ENCODE results near the gene AAK1.

DNA sequence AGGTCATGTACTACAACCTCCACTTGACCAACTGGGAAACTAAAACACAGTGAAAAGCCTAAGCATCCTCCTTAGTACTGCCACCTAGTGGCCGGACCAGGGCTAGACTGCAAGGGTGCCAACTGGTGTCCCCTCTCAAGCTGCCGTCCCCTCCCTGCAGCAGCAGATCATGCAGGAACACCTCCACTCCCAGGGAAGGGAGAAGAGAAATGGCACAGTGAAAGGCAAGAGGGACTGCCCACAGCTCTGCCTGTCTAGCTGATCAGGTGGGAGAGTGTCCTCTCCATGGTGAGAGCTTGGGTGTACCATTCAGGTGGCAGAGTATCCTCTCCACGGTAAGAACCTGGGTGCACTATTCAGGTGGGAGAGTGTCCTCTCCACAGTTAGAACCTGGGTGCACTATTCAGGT lies 78.1 kb downstream of the AAK1 start:
- TF ChIP-seq SMAD5 (IDR thresholded peaks at IDR 0.05; ENCODE audit: low read depth) (no peak), BACH1 (IDR thresholded peaks at IDR 0.05; ENCODE audit: borderline replicate concordance) (no peak), FOS (IDR thresholded peaks at IDR 0.05; ENCODE audit: borderline replicate concordance, extremely low read depth, insufficient read length) (no peak), MXI1 (IDR thresholded peaks at IDR 0.05; ENCODE audit: low read depth, low read length) (no peak), SP1 (IDR thresholded peaks at IDR 0.05; ENCODE audit: low read depth, low read length) (no peak), NR2C2 (IDR thresholded peaks at IDR 0.05; ENCODE audit: borderline replicate concordance, control insufficient read depth, insufficient read length, low read depth) (no peak), MTA3 (IDR thresholded peaks at IDR 0.05; ENCODE audit: borderline replicate concordance, low read length) (no peak)
- TF ChIP-seq, protein P1, sequence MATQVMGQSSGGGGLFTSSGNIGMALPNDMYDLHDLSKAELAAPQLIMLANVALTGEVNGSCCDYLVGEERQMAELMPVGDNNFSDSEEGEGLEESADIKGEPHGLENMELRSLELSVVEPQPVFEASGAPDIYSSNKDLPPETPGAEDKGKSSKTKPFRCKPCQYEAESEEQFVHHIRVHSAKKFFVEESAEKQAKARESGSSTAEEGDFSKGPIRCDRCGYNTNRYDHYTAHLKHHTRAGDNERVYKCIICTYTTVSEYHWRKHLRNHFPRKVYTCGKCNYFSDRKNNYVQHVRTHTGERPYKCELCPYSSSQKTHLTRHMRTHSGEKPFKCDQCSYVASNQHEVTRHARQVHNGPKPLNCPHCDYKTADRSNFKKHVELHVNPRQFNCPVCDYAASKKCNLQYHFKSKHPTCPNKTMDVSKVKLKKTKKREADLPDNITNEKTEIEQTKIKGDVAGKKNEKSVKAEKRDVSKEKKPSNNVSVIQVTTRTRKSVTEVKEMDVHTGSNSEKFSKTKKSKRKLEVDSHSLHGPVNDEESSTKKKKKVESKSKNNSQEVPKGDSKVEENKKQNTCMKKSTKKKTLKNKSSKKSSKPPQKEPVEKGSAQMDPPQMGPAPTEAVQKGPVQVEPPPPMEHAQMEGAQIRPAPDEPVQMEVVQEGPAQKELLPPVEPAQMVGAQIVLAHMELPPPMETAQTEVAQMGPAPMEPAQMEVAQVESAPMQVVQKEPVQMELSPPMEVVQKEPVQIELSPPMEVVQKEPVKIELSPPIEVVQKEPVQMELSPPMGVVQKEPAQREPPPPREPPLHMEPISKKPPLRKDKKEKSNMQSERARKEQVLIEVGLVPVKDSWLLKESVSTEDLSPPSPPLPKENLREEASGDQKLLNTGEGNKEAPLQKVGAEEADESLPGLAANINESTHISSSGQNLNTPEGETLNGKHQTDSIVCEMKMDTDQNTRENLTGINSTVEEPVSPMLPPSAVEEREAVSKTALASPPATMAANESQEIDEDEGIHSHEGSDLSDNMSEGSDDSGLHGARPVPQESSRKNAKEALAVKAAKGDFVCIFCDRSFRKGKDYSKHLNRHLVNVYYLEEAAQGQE (IDR thresholded peaks at IDR 0.05; ENCODE audit: low read depth, low read length): no peak
- TF ChIP-seq, protein P2, sequence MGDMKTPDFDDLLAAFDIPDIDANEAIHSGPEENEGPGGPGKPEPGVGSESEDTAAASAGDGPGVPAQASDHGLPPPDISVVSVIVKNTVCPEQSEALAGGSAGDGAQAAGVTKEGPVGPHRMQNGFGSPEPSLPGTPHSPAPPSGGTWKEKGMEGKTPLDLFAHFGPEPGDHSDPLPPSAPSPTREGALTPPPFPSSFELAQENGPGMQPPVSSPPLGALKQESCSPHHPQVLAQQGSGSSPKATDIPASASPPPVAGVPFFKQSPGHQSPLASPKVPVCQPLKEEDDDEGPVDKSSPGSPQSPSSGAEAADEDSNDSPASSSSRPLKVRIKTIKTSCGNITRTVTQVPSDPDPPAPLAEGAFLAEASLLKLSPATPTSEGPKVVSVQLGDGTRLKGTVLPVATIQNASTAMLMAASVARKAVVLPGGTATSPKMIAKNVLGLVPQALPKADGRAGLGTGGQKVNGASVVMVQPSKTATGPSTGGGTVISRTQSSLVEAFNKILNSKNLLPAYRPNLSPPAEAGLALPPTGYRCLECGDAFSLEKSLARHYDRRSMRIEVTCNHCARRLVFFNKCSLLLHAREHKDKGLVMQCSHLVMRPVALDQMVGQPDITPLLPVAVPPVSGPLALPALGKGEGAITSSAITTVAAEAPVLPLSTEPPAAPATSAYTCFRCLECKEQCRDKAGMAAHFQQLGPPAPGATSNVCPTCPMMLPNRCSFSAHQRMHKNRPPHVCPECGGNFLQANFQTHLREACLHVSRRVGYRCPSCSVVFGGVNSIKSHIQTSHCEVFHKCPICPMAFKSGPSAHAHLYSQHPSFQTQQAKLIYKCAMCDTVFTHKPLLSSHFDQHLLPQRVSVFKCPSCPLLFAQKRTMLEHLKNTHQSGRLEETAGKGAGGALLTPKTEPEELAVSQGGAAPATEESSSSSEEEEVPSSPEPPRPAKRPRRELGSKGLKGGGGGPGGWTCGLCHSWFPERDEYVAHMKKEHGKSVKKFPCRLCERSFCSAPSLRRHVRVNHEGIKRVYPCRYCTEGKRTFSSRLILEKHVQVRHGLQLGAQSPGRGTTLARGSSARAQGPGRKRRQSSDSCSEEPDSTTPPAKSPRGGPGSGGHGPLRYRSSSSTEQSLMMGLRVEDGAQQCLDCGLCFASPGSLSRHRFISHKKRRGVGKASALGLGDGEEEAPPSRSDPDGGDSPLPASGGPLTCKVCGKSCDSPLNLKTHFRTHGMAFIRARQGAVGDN (IDR thresholded peaks at IDR 0.05): no peak
- TF ChIP-seq, protein P3, sequence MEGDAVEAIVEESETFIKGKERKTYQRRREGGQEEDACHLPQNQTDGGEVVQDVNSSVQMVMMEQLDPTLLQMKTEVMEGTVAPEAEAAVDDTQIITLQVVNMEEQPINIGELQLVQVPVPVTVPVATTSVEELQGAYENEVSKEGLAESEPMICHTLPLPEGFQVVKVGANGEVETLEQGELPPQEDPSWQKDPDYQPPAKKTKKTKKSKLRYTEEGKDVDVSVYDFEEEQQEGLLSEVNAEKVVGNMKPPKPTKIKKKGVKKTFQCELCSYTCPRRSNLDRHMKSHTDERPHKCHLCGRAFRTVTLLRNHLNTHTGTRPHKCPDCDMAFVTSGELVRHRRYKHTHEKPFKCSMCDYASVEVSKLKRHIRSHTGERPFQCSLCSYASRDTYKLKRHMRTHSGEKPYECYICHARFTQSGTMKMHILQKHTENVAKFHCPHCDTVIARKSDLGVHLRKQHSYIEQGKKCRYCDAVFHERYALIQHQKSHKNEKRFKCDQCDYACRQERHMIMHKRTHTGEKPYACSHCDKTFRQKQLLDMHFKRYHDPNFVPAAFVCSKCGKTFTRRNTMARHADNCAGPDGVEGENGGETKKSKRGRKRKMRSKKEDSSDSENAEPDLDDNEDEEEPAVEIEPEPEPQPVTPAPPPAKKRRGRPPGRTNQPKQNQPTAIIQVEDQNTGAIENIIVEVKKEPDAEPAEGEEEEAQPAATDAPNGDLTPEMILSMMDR (IDR thresholded peaks at IDR 0.05 in 2 of 3, conservative IDR thresholded peaks at IDR 0.05 in 1 of 3; ENCODE audit: control insufficient read depth in 2 of 3, extremely low read depth in 1 of 3, insufficient read depth in 1 of 3, low read depth in 3 of 3, low read length in 3 of 3): peak; percentile 83 to 97 (median 89)
- TF ChIP-seq, protein P4, sequence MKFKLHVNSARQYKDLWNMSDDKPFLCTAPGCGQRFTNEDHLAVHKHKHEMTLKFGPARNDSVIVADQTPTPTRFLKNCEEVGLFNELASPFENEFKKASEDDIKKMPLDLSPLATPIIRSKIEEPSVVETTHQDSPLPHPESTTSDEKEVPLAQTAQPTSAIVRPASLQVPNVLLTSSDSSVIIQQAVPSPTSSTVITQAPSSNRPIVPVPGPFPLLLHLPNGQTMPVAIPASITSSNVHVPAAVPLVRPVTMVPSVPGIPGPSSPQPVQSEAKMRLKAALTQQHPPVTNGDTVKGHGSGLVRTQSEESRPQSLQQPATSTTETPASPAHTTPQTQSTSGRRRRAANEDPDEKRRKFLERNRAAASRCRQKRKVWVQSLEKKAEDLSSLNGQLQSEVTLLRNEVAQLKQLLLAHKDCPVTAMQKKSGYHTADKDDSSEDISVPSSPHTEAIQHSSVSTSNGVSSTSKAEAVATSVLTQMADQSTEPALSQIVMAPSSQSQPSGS (IDR thresholded peaks at IDR 0.05; ENCODE audit: low read length): no peak
- TF ChIP-seq, protein P5, sequence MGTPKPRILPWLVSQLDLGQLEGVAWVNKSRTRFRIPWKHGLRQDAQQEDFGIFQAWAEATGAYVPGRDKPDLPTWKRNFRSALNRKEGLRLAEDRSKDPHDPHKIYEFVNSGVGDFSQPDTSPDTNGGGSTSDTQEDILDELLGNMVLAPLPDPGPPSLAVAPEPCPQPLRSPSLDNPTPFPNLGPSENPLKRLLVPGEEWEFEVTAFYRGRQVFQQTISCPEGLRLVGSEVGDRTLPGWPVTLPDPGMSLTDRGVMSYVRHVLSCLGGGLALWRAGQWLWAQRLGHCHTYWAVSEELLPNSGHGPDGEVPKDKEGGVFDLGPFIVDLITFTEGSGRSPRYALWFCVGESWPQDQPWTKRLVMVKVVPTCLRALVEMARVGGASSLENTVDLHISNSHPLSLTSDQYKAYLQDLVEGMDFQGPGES (IDR thresholded peaks at IDR 0.05): no peak

Data from GM12878 (cell line).